Esophagus muscularis mucosa (tissue), 4 donors: ENCODE measurements around the gene ALG11. TPM values are rescaled to one million over a fixed set of nuclear protein-coding genes. Genes with fewer than 3 reads are reported as not detected.

Experiments
- DNase-seq: peaks from one replicate; pipeline ENCODE4 v3.0.0-alpha.2; 2017; ENCODE audit errors: extremely low spot score
- H3K27ac ChIP-seq, 4 donors: fragments of 200-600 bp; sonication (generic); replicated peaks in 1 of 4; 1 replicate in 3 of 4; 2 replicates in 1 of 4; pipeline ENCODE4 v1.5.1; 2016 to 2019; ENCODE audit warnings: mild to moderate bottlenecking in 1 of 4
- H3K27me3 ChIP-seq, 4 donors: fragments of 200-600 bp; sonication (generic); one replicate each; pipeline versions ENCODE4 v1.5.1 to v1.6.0; 2016 to 2019
- H3K36me3 ChIP-seq, 4 donors: fragments of 200-600 bp; sonication (generic); one replicate each; pipeline ENCODE4 v1.5.1; 2016 to 2019
- H3K4me1 ChIP-seq, 4 donors: fragments of 200-600 bp; sonication (generic); one replicate each; pipeline ENCODE4 v1.5.1; 2016 to 2019
- H3K4me3 ChIP-seq, 4 donors: fragments of 200-600 bp; sonication (generic); 1 replicate in 2 of 4; 2 replicates in 2 of 4; pipeline ENCODE4 v1.5.1; 2016 to 2019; ENCODE audit warnings: mild to moderate bottlenecking in 4 of 4, moderate library complexity in 1 of 4
- H3K9me3 ChIP-seq, 4 donors: fragments of 200-600 bp; sonication (generic); 1 replicate in 3 of 4; 2 replicates in 1 of 4; pipeline ENCODE4 v1.5.1; 2016 to 2019
- CTCF ChIP-seq, 3 experiments: fragments of 200-600 bp in 2 of 3; fragments of 450-650 bp in 1 of 3; sonication (generic) in 2 of 3; IDR thresholded peaks; one replicate each; pipeline ENCODE4 v1.5.1; 2017 to 2019; ENCODE audit warnings: antibody characterized with exemption in 3 of 3, mild to moderate bottlenecking in 2 of 3, moderate library complexity in 1 of 3
- EP300 ChIP-seq: sonication (generic); formaldehyde crosslinking; IDR thresholded peaks from one replicate; pipeline ENCODE4 v1.6.1; 2017; ENCODE audit warnings: antibody characterized with exemption
- POLR2A ChIP-seq: fragments of 450-650 bp; IDR thresholded peaks from one replicate; pipeline ENCODE4 v1.6.1; 2017; ENCODE audit warnings: antibody characterized with exemption, moderate library complexity, mild to moderate bottlenecking, low read depth
- POLR2AphosphoS5 ChIP-seq, 2 donors: sonication (generic); formaldehyde crosslinking; IDR thresholded peaks; one replicate each; pipeline ENCODE4 v1.6.1; 2017; ENCODE audit warnings: antibody characterized with exemption in 2 of 2
- WGBS: methylation state at CpG from one replicate; pipeline ENCODE4 v1.1.5; 2018; 5-methylcytosine and 5-hydroxymethylcytosine counted together
- intact Hi-C: fragments of 100-400 bp; cut with DNase I; formaldehyde crosslinking; loops from one replicate; pipeline ENCODE4 v1.15.1; 2023
- total RNA-seq, 4 donors: library from RNA; depleted of rRNA; stranded (reverse); fragments of >200 nt; gene quantifications; one replicate each; pipeline versions ENCODE4 v1.1.0 to v1.2.1, GENCODE V29; 2016

ALG11 gene
- total RNA-seq, 4 donors from 2014 or later = 12.4 to 21.7 (median 16.3) TPM

- Histone ChIP-seq H3K27me3 (no peaks in the 10 kb centered on the region), H3K36me3 (no peaks in the 10 kb centered on the region), H3K4me3 (no peak overlapping the region), H3K9me3 (no peaks in the 10 kb centered on the region), H3K27ac (no peak overlapping the region), H3K4me1 (peaks cover 4 to 15% (median 11%) of the 10 kb centered on the region in 4 donors)
- intact Hi-C loops = loop anchor here (5.0 to 10.0 kb wide), 2 partner anchors 123 to 190 kb away; partner anchors contain the start of gene NEK5
- TF ChIP-seq POLR2AphosphoS5 (IDR thresholded peaks at IDR 0.05) (no peak), CTCF (IDR thresholded peaks at IDR 0.05) (no peak), EP300 (no peak), POLR2A (no peak)
- DNase-seq = no peak
- WGBS = 72% methylated on average over 3 of the region's 7 CpGs
These were observed 7.6 kb upstream of the ALG11 start for GRCh38 chr13:52004511-52005170.

GRCh38 chr13:52005841-52006522 lies 6.2 kb upstream of the ALG11 start:
- no peak for DNase-seq
- H3K4me3 ChIP-seq = no peak overlapping the region
- intact Hi-C loops = loop anchor here (10.0 kb wide), 1 partner anchor 191 kb away; no protein-coding TSS in a partner anchor
- no peaks in the 10 kb centered on the region for H3K36me3 ChIP-seq
- TF ChIP-seq POLR2AphosphoS5 (IDR thresholded peaks at IDR 0.05) (no peak), EP300 (no peak), CTCF (IDR thresholded peaks at IDR 0.05) (no peak), POLR2A (no peak)
- H3K27me3 ChIP-seq = no peaks in the 10 kb centered on the region
- H3K4me1 ChIP-seq = peaks cover 3 to 17% (median 11%) of the 10 kb centered on the region in 4 donors
- no peak overlapping the region for H3K27ac ChIP-seq
- H3K9me3 ChIP-seq = no peaks in the 10 kb centered on the region
- 93% methylated on average over 13 of the region's 13 CpGs for WGBS

- H3K27ac ChIP-seq = no peak overlapping the region
- no peak for TF ChIP-seq CTCF (IDR thresholded peaks at IDR 0.05)
- no peak for TF ChIP-seq EP300
- no peak for TF ChIP-seq POLR2A
- no peak for TF ChIP-seq POLR2AphosphoS5 (IDR thresholded peaks at IDR 0.05)
- no peaks in the 10 kb centered on the region for H3K9me3 ChIP-seq
- DNase-seq = no peak
- no peaks in the 10 kb centered on the region for H3K36me3 ChIP-seq
- intact Hi-C loops = loop anchor here (10.0 kb wide), 1 partner anchor 192 kb away; no protein-coding TSS in a partner anchor
- no peak overlapping the region for H3K4me3 ChIP-seq
- WGBS = 86% methylated on average over 8 of the region's 8 CpGs
- H3K4me1 ChIP-seq = peaks cover 5 to 20% (median 15%) of the 10 kb centered on the region in 4 donors
- no peaks in the 10 kb centered on the region for H3K27me3 ChIP-seq
These were observed 5.5 kb upstream of the ALG11 start for GRCh38 chr13:52006523-52007245.

GRCh38 chr13:52009946-52010345 lies 2.3 kb upstream of the ALG11 start:
- H3K4me3 ChIP-seq = no peak overlapping the region
- no peak overlapping the region for H3K27ac ChIP-seq
- H3K9me3 ChIP-seq = no peaks in the 10 kb centered on the region
- TF ChIP-seq POLR2AphosphoS5 (IDR thresholded peaks at IDR 0.05) (no peak), CTCF (IDR thresholded peaks at IDR 0.05) (no peak), EP300 (no peak), POLR2A (no peak)
- WGBS = 69% methylated on average over 6 of the region's 6 CpGs
- H3K27me3 ChIP-seq = no peaks in the 10 kb centered on the region
- intact Hi-C loops = loop anchor here (10.0 kb wide), 1 partner anchor 195 kb away; no protein-coding TSS in a partner anchor
- DNase-seq = no peak
- peaks cover 15 to 42% (median 27%) of the 10 kb centered on the region in 4 donors for H3K4me1 ChIP-seq
- H3K36me3 ChIP-seq = no peaks in the 10 kb centered on the region
